Measurements from ENCODE around the gene SLC25A45. TPM values are rescaled to one million over a fixed set of nuclear protein-coding genes. Genes with fewer than 3 reads are reported as not detected.
"Not testable (repeated sequence)": the region's sequence is repeated elsewhere in the genome, so short reads cannot be mapped to it uniquely, and the experiment has no call there.

Gene SLC25A45
- polyA plus RNA-seq, 3 donors = 5.0 to 6.0 (median 5.2) TPM

- DNase-seq (ENCODE audit: low read depth in 3 of 3, low spot score in 2 of 3) = peak; percentile 82 to 90 (median 90)
These were observed 39.6 kb upstream of the SLC25A45 start for GRCh38 chr11:65421794-65422632.

- no peak for DNase-seq (ENCODE audit: low read depth in 3 of 3, low spot score in 2 of 3)
These were observed 38.7 kb upstream of the SLC25A45 start for GRCh38 chr11:65420979-65421793.

- no peak for DNase-seq (ENCODE audit: low read depth in 3 of 3, low spot score in 2 of 3)
These were observed 38.1 kb upstream of the SLC25A45 start for GRCh38 chr11:65420506-65420905.

- no peak for DNase-seq (ENCODE audit: low read depth in 3 of 3, low spot score in 2 of 3)
These were observed 37.5 kb upstream of the SLC25A45 start for GRCh38 chr11:65419772-65420481.

- DNase-seq (ENCODE audit: low read depth in 3 of 3, low spot score in 2 of 3) = no peak
These were observed 37.0 kb upstream of the SLC25A45 start for GRCh38 chr11:65419460-65419771.

GRCh38 chr11:65418681-65419459 is 36.4 kb upstream of the SLC25A45 start:
- peak; percentile 82 to 92 (median 90) for DNase-seq (ENCODE audit: low read depth in 3 of 3, low spot score in 2 of 3)

GRCh38 chr11:65418431-65418680 is 35.9 kb upstream of the SLC25A45 start:
- DNase-seq (ENCODE audit: low read depth in 3 of 3, low spot score in 2 of 3) = no peak

- DNase-seq (ENCODE audit: low read depth in 3 of 3, low spot score in 2 of 3) = no peak
These were observed 35.4 kb upstream of the SLC25A45 start for GRCh38 chr11:65417702-65418430.

GRCh38 chr11:65416841-65417701 is 34.6 kb upstream of the SLC25A45 start:
- no peak for DNase-seq (ENCODE audit: low read depth in 3 of 3, low spot score in 2 of 3)

- DNase-seq (ENCODE audit: low read depth in 3 of 3, low spot score in 2 of 3) = no peak
These were observed 33.9 kb upstream of the SLC25A45 start for GRCh38 chr11:65416341-65416824.

GRCh38 chr11:65415499-65416340 is 33.3 kb upstream of the SLC25A45 start:
- no peak for DNase-seq (ENCODE audit: low read depth in 3 of 3, low spot score in 2 of 3)

- no peak for DNase-seq (ENCODE audit: low read depth in 3 of 3, low spot score in 2 of 3)
These were observed 32.5 kb upstream of the SLC25A45 start for GRCh38 chr11:65414776-65415498.

- DNase-seq (ENCODE audit: low read depth in 3 of 3, low spot score in 2 of 3) = not testable (repeated sequence)
These were observed 30.7 kb upstream of the SLC25A45 start for GRCh38 chr11:65413077-65413664.

GRCh38 chr11:65412271-65413076 is 30.0 kb upstream of the SLC25A45 start:
- DNase-seq (ENCODE audit: low read depth in 3 of 3, low spot score in 2 of 3) = no peak

GRCh38 chr11:65411681-65412070 is 29.2 kb upstream of the SLC25A45 start:
- no peak for DNase-seq (ENCODE audit: low read depth in 3 of 3, low spot score in 2 of 3)

All from right renal cortex interstitium (tissue), 3 donors.